ENCODE data around the gene PRMT5.

DNA sequence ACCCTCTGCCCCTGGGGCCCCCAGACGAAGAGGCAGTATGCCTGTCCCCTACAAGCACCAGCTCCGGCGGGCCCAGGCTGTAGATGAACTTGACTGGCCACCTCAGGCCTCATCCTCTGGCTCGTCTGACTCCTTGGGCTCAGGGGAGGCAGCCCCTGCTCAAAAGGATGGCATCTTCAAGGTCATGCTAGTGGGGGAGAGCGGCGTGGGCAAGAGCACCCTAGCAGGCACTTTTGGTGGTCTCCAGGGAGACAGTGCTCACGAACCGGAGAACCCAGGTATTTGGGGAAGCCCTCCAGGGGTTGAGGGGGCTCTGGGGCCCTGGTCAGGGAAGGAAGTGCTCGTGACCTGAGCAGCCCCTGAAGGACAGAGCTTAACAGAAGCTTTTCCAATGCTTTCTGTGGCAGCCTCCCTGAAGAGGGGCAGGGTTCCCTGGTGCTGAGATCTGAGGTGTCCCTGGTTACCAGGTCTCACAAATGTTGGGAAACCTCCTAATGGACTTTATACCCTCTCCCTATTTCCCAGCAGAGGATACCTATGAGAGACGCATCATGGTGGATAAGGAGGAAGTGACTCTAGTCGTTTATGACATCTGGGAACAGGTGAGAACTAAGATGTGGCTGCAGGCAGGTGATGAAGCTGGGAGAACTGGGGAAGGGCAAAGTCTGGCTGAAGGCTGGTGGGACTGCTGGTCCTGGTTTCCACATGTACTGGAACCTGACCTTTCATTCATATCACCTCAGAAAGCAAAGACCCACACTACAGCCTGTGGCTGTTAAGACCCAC is 44.2 kb downstream of the PRMT5 start:
- TF ChIP-seq, protein P1, sequence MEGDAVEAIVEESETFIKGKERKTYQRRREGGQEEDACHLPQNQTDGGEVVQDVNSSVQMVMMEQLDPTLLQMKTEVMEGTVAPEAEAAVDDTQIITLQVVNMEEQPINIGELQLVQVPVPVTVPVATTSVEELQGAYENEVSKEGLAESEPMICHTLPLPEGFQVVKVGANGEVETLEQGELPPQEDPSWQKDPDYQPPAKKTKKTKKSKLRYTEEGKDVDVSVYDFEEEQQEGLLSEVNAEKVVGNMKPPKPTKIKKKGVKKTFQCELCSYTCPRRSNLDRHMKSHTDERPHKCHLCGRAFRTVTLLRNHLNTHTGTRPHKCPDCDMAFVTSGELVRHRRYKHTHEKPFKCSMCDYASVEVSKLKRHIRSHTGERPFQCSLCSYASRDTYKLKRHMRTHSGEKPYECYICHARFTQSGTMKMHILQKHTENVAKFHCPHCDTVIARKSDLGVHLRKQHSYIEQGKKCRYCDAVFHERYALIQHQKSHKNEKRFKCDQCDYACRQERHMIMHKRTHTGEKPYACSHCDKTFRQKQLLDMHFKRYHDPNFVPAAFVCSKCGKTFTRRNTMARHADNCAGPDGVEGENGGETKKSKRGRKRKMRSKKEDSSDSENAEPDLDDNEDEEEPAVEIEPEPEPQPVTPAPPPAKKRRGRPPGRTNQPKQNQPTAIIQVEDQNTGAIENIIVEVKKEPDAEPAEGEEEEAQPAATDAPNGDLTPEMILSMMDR (IDR thresholded peaks at IDR 0.05; ENCODE audit: low read depth, low read length) = no peak
- TF ChIP-seq POLR2A (IDR thresholded peaks at IDR 0.05; ENCODE audit: extremely low read depth, insufficient read length) = no peak

Data from NB4 (cell line).